NCI-H1436 (cell line): Measurements from ENCODE around the gene TBC1D23.
"Not testable (repeated sequence)": the region's sequence is repeated elsewhere in the genome, so short reads cannot be mapped to it uniquely, and the experiment has no call there.

Source experiments
- DNase-seq: peaks from one replicate; lab custom pipeline; 2025; lab: John Stamatoyannopoulos, UW

Gene TBC1D23

GRCh38 chr3:100260685-100261484, at the start of gene TBC1D23:
Gene TBC1D23 (plus strand): TSS chr3:100260992. CDS start chr3:100261019, 27 bp downstream.
- peak; percentile 97 for DNase-seq

- DNase-seq, result no peak
Observed at GRCh38 chr3:100213891-100214573, 46.8 kb upstream of the TBC1D23 start.

GRCh38 chr3:100214574-100214964, 46.2 kb upstream of the TBC1D23 start:
- DNase-seq, result no peak

- no peak for DNase-seq
Observed at GRCh38 chr3:100216713-100217112, 44.1 kb upstream of the TBC1D23 start.

- DNase-seq, result no peak
Observed at GRCh38 chr3:100221159-100221558, 39.6 kb upstream of the TBC1D23 start.

- no peak for DNase-seq
Observed at GRCh38 chr3:100225193-100225592, 35.6 kb upstream of the TBC1D23 start.

DNA sequence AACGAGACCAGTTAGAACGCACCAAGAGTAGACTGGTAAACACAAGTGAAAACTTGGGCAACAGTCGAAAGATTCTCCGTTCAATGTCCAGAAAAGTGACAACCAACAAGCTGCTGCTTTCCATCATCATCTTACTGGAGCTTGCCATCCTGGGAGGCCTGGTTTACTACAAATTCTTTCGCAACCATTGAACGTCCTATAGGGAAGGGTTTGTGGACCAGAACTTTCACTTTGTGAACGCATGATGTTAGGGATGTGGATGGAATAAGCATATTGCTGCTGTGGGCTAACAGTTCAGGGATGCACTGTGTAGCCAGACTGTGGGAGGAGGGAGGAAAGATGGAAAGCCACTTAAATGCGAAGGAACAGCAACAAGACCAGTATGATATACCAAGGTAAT, 34.9 kb upstream of the TBC1D23 start:
- DNase-seq, result no peak

DNA sequence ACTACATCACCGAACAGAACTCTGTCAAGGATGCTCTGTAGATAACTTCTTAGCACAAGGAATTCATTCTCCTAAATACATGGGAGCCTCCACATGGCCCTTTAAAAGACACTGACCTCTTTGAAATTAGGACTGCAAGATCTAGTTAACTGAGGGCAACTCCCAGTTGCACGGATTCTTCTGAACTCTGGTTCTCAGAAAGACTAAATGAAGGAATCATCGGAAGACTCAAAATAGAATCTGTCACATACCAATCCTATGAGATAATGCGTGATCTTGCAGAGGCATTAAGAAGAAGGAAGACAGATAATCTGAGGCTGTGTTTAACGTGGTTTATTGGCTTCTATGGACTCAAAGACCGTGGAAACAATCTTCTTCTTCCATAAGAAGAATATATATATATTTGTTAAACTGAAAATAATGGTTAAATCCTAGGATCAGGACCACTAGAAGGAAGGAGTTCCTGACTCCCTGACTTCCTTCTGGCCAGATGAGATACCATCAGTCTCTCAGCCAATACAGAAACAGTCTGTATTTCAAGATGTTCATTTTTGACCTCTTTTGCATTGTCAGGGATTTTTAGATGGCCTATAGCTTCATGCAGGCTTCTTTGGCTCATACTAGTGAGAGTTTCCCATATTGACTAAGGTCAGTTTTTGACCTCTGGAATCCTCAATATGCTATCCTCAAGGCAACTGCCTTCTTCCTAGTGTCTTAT, 33.9 kb upstream of the TBC1D23 start:
- DNase-seq, result no peak

- no peak for DNase-seq
Observed at GRCh38 chr3:100227511-100227921, 33.3 kb upstream of the TBC1D23 start.

DNA sequence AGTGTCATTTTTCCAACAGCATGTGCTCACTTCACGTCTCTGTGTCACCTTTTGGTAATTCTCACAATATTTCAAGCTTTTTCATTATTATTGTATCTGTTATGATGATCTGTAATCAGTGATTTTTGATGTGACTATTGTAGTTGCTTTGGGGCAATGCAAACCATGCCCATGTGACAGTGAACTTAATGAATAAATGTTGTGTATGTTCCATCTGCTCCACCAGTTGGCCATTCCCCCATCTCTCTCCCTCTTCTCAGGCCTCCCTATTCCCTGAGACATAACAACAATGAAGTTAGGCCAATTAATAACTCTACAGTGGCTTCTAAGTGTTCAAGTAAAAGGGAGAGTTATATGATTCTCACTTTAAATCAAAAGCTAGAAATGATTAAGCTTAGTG, 32.5 kb upstream of the TBC1D23 start:
- DNase-seq, result no peak

DNA sequence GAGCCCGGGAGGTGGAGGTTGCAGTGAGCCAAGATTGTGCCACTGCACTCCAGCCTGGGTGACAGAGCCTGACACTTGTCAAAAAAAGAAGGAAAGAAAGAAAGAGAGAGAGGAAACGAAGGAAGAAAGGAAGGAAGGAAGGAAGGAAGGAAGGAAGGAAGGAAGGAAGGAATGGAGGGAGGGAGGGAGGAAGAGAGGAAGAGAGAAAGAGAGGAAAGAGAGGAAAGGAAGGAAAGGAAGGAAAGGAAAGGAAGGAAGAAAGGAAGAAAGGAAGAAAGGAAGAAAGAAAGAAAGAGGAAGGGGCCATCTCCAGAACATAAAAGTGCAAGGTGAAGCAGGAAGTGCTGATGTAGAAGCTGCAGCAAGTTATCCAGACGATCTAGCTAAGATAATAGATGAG, 31.6 kb upstream of the TBC1D23 start:
- DNase-seq, result not testable (repeated sequence)

DNA sequence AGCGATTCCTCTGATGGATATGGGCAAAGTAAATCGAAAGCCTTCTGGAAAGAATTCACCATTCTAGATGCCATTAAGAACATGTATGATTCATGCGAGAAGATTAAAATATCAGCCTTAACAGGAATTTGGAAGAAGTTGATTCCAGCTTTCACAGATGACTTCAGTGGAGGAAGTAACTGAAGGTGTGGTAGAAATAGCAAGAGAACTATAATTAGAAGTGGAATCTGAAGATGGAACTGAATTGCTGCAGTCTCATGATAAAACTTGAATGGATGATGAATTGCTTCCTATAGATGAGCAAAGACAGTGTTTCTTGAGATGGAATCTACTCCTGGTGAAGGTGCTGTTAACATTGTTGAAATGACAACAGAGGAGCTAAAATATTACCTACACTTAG, 30.1 kb upstream of the TBC1D23 start:
- DNase-seq, result no peak

GRCh38 chr3:100231668-100232067, 29.1 kb upstream of the TBC1D23 start:
- no peak for DNase-seq

GRCh38 chr3:100234364-100234763, 26.4 kb upstream of the TBC1D23 start:
- DNase-seq, result no peak

DNA sequence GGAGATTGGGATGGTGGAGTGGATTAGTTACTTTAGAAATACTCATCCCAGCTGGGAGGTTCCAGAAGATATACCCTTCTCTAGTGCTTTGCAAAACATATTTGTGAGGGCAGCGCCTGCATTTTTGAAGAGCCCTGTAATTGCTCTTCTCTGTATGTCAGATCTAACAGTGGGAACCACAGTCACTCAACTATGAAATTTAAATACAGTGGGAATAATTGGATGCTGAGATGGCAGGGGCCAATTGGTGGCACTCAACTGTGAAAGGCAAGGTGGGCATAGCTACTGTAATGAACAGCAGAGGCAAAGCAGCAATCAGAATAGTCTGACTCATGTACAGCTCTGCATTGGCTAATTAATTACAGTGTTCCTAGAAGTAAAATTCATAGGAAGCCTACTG, 22.2 kb upstream of the TBC1D23 start:
- DNase-seq, result no peak

GRCh38 chr3:100242471-100242870, 18.3 kb upstream of the TBC1D23 start:
- not testable (repeated sequence) for DNase-seq

DNA sequence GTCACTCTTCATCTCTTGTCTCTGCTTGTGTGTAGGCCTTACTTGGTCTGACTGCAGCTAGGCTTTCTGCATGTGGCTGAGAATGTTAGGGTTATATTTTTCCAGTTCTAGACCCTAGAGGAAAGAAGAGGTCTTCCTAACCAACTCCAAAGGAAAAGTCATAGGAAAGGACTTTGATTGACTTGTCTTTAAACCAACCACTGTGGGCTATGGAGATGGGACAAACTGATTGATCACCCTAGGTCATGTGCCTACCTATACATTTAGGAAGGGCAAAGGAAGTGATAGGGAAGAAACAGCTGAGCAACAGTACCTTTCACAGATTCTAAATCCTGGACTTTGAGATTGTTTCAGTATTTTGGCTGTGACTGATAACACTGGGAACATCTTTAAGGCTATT, 16.5 kb upstream of the TBC1D23 start:
- DNase-seq, result no peak

GRCh38 chr3:100245136-100245535, 15.7 kb upstream of the TBC1D23 start:
- no peak for DNase-seq

- DNase-seq, result no peak
Observed at GRCh38 chr3:100245927-100246326, 14.9 kb upstream of the TBC1D23 start.

DNA sequence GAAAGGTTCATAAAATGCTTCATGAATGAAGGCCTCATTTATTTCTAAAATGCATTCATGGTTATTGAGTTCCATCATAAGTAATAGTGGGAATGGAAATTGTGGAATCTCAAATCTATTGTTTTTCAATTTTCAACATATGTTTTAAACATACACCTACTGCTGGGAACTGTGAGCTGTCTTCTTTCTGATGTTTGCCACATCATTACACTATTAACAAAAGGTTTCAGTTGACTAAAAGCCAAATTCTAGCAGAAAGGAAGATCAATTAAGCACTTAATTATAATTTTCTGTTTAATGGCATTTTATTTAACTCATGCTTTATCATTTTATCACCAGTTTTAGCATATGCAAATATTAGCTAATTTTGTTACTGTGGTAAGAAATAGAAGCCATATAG, 13.8 kb upstream of the TBC1D23 start:
- DNase-seq, result no peak

DNA sequence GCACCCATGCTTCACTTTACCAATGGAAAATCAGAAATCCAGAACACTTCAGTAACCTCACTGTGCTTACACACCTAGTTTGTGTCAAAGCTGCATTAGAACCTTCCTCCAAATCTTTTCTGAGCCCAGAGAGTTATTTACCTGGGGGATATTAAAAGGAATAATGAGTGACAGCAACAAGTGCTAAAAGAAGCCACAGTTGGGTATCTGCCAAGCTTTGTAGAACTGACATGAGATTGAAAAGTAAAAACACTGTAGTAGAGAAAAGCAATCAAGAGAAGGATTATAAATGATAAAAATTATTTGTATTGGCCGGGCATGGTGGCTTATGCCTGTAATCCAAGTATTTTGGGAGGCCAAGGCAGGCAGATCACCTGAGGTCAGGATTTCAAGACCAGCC, 8.8 kb upstream of the TBC1D23 start:
- DNase-seq, result no peak

DNA sequence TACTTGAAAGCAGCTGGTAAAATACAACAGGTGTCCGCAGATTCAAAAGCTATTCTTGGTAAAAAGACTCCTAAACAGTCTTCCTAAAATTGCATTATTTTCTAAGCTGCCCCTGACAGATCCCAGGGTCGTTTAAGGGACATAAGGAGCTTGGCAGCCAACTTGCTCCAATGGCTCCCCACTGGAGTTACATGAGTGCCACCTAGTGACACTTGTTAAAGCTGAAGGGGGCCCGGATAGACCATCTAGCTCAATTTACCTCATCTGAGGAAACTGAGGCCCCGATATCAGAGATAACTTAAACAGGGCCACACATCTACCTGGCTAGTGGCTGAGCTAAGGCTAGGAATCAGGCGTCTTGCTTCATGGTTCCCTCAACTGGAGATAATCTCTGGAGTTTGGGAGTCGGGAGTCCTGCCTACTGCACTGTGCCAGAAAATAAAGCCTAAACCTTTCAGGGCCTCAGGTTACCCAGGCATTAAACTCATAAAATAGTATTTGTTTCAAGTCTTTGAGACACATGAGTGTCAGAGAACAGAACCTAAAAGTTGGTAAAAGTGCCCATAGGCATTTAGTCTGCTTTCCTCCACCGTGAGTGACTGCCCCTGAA, 6.5 kb upstream of the TBC1D23 start:
- DNase-seq, result peak; percentile 74
